Measurements from ENCODE around the gene ZBTB17.
"Not testable (repeated sequence)": the region's sequence is repeated elsewhere in the genome, so short reads cannot be mapped to it uniquely, and the experiment has no call there.

ZBTB17 gene

GRCh38 chr1:15899266-15899665, 76.6 kb downstream of the ZBTB17 start:
- DNase-seq (ENCODE audit: low read depth in 2 of 2, low spot score in 1 of 2): no peak

- not testable (repeated sequence) for DNase-seq (ENCODE audit: low read depth in 2 of 2, low spot score in 1 of 2)
These were observed 78.9 kb downstream of the ZBTB17 start for GRCh38 chr1:15896841-15897610.

DNA sequence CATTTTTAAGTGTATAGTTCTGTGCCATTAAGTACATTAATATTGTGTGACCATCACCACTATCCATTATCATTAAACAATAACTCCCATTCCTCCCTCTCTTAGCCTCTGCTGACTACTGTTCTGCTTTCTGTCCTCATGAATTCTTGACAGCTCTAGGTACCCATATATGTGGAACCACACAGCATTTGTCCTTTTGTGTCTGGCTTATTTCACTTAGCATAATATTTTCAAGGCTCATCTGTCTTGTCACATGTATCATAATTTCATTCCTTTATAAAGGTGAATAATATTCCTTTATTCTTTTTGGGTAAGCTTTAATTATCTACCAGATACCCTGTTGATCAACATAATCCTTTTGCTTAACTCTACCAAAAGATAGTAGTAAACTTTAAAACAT, 80.7 kb downstream of the ZBTB17 start:
- DNase-seq (ENCODE audit: low read depth in 2 of 2, low spot score in 1 of 2): no peak

DNA sequence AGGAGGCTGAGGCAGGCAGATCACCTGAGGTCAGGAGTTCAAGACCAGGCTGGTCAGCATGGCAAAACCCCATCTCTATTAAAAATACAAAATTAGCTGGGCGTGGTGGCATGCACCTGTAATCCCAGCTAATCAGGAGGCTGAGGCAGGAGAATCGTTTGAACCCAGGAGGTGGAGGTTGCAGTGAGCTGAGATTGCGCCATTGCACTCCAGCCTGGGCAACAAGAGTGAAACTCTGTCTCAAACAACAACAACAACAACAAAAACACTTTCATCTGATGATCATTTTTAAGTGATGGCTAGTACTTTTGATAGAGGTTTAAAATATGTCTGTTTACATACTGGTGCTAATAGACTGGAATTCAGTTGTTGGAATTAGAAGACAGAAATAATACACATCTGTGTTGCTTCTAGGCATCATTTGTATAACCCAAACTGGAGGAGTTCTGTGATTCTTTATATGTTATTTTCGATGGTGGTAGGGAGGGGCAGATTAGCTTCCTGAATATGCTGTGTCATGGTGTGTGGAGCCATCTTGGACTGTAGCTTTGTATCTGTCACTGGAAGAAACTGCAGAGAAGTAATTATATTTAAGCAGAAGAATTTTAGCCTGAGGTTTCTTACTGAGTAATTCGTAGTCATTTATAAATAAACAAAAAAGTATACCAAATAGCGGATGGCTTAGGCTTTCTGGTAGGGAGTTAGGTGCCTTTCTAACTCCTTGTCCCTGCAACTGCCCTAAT, 82.9 kb downstream of the ZBTB17 start:
- DNase-seq (ENCODE audit: low read depth in 2 of 2, low spot score in 1 of 2): not testable (repeated sequence)

Data from stimulated activated CD8-positive, alpha-beta memory T cell treated with anti-CD3 and anti-CD28 coated beads, Interleukin-4, amount 100 ng/mL, for 1 hour (primary cell).